Neuron (in vitro differentiated cells): ENCODE results near the gene NPAS3.

Source experiments
- H2AFZ ChIP-seq: one replicate; pipeline ENCODE4 v1.6.1; 2013; ENCODE audit warnings: low read depth, mild to moderate bottlenecking, inconsistent platforms, low read length, moderate library complexity
- H3K27me3 ChIP-seq: one replicate; pipeline ENCODE4 v1.6.1; 2013; ENCODE audit warnings: low read length; ENCODE audit not compliant: insufficient read depth
- H3K36me3 ChIP-seq: one replicate; pipeline ENCODE4 v1.6.1; 2013; ENCODE audit warnings: low read length; ENCODE audit not compliant: insufficient read depth
- H3K4me1 ChIP-seq: one replicate; pipeline ENCODE4 v1.6.1; 2013; ENCODE audit warnings: low read length; ENCODE audit not compliant: insufficient read depth
- H3K4me3 ChIP-seq: 2 replicates; pipeline ENCODE4 v1.5.1; 2013; ENCODE audit warnings: mild to moderate bottlenecking, low read length, moderate library complexity
- H3K9me3 ChIP-seq: one replicate; pipeline ENCODE4 v1.6.1; 2013; ENCODE audit warnings: low read length

The NPAS3 gene

DNA sequence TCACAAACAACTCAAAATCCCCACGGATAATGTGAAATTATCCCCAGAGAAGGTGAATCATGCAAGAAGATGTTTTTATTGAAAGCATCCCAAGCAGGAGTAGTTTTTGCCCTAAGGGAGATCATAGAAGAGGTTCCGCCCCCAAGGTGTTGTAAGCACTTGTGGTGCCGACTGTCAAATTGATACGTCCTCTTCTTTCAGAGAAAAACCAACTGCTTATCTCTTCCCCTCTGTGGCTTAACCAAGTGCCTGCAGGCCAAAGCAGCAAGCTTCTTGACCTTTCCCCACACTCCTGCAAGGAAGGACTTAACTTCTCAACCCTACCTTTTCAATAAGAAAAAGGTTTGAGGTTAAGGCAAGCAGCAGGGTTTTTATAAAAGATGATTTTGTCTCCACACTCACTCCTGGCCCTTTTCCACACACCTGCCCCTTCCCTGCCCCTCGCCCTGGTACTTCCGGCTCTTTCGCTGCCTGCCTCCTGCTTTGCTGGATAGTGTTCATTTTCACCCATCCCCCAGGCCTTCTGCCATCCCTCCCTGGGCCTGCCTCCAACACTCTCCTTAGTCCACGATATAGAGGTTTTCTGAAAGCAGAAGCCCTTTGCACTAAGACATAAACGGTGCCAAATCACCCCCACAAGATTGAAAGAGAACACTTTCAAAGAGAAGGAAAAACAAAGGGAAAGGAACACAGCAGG lies 897.7 kb downstream of the NPAS3 start:
- Histone ChIP-seq H3K27me3 (no peaks in the 10 kb centered on the region), H3K9me3 (no peaks in the 10 kb centered on the region), H2AFZ (no peak overlapping the region), H3K4me1 (peaks cover 13% of the 10 kb centered on the region), H3K4me3 (no peak overlapping the region), H3K36me3 (no peaks in the 10 kb centered on the region)

DNA sequence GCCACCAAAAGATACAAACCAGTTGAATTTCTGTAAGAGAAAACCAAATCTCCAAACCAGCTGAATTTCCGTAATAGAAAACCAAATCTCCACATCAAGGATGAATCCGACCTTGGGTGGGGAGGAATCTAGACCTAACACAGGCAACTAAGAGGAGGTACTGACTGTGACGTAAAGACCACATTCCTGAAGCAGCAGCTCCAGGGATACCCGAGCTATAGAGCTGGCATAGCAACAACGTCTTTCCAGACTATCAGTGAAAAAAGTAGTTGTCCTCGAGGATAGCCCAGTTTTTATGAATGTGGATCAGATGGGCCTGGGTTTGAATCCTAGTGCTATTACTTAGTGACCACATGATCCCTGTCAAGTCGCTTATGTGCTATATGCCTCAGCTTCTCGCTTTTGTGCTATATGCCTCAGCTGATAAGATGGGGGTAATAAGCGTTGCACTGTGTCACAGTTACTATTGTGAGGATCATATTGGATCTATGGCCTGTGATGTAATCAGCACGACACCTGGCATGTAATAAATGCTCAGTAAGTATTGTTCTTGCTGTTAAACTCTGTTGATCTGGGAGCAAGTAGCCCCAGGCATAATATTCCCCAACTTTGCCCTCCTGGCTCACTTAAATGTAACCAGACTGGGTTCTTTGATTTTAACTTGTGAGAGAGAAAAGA lies 898.4 kb downstream of the NPAS3 start:
- H3K4me1 ChIP-seq = peaks cover 13% of the 10 kb centered on the region
- H3K27me3 ChIP-seq = no peaks in the 10 kb centered on the region
- no peaks in the 10 kb centered on the region for H3K36me3 ChIP-seq
- no peaks in the 10 kb centered on the region for H3K9me3 ChIP-seq
- no peak overlapping the region for H2AFZ ChIP-seq
- H3K4me3 ChIP-seq = no peak overlapping the region

DNA sequence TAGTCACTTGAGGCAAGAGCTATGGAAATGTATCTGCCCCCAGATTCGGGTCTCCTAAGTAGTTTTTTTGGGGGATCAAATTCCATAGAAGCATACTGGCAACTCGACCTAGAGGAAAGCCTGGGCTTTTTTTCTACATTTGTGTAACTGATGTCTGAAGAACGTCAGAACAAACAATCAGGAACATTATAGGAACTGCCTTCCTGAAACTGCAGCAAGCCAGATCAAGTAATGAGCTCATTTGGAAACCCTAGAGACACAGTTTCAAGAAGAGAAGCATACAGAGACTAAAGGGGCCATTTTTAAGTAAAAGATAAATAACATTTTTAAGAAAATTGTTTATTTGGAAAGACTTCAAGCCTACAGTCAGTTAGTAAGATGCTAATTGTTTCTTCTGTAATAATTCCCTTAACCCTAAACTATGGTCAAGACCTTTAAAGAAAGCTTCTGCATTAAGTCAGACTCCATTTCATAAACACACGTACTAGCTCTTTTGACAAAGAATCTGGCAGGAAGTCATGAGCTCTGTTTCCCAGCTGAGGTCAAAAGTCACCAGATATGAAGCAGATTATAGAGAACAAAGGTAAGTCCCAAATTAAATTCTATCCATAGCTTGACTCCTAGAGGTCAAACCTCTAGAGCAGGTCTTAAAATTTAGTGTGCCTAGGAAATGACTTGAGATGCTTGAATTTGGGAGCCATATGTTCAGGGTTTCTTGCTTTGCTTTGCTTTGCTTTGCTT lies 899.4 kb downstream of the NPAS3 start:
- no peak overlapping the region for H2AFZ ChIP-seq
- peaks cover 13% of the 10 kb centered on the region for H3K4me1 ChIP-seq
- H3K36me3 ChIP-seq = no peaks in the 10 kb centered on the region
- no peak overlapping the region for H3K4me3 ChIP-seq
- no peaks in the 10 kb centered on the region for H3K9me3 ChIP-seq
- peaks cover under 1% of the 10 kb centered on the region for H3K27me3 ChIP-seq

DNA sequence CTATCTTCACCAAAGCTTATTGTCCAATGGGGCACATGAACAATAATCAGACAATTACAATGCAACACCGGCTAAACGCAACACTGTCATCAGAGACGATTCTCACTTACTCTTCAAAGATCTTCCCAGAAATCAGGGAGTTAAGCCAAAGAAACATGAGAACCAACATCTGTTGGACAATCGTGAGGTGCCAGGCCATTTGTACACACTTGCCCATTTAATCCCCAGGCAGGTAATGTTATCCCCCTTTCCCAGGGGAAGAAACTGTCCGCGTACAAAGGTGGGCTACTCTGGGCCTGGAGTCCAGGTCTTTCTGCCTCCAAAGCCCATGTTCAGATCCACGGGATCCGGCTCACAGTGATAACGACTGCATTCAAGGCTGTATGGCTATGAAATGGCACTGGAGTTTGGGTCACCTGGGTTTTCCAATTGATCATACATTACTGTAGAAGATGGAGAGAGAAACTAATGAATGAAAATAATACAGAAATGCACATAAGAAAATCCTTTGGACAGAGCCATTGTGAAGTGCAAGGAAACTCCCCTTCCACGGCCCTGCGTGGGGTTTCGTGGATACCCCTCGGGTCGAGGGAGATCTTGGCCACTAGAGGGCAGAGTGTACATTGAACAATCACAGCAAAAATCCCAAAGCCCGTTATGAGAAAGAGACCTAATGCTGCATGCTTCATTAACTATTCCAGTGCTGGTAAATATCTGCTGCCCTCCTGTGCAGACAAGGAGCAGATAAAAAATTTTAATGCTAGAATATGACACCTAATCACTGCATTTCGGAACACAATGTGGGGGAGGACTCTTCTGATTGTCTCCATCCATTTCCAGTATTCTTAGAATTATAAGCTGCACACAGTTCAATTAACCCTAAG lies 900.8 kb downstream of the NPAS3 start:
- no peaks in the 10 kb centered on the region for H3K36me3 ChIP-seq
- H3K4me3 ChIP-seq = no peak overlapping the region
- H3K27me3 ChIP-seq = peaks cover 7% of the 10 kb centered on the region
- no peak overlapping the region for H2AFZ ChIP-seq
- H3K9me3 ChIP-seq = no peaks in the 10 kb centered on the region
- H3K4me1 ChIP-seq = peaks cover 13% of the 10 kb centered on the region

DNA sequence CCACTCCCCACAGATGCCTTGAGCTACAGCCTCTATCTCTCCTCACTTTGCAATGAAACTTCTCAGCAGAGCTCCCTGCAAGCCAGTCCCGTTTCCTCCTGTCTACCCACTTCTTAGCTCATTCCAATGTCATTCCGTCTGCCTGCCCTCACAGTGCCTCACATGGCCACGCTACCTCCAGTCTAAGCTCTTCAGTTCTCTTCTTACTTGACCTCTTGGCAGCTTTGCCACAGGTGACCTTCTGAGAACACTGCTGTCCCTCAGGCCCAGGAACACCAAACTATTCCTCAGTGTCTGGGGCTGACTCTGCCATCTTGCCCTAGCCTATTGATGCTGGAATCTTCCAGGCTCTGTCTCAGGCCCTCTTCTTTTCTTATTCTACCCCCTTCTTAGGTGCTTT lies 902.1 kb downstream of the NPAS3 start:
- Histone ChIP-seq H3K4me1 (peaks cover 13% of the 10 kb centered on the region), H3K36me3 (no peaks in the 10 kb centered on the region), H3K27me3 (peaks cover 7% of the 10 kb centered on the region), H2AFZ (no peak overlapping the region), H3K4me3 (no peak overlapping the region), H3K9me3 (no peaks in the 10 kb centered on the region)

DNA sequence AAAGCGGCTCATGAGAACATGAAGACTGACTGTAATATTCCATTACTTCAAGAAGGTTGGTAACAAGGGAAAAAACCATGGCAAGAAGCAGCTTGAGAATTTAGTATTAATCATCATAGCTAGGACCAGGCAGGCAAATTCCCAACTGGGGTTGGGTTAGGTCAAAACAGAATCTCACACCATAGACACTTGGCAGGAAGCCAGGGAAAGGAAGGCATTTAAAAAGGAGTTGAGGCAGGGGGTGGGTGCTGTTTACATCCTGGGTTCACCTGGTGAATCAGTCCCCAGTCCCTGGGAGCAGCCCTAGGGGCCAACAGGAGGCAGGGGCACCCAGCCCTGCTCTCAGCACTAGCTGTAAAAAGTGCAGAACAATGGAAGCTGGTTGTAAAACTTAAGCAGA lies 903.6 kb downstream of the NPAS3 start:
- H3K27me3 ChIP-seq = peaks cover 7% of the 10 kb centered on the region
- no peak overlapping the region for H3K4me3 ChIP-seq
- no peak overlapping the region for H2AFZ ChIP-seq
- no peaks in the 10 kb centered on the region for H3K36me3 ChIP-seq
- H3K4me1 ChIP-seq = peaks cover under 1% of the 10 kb centered on the region
- H3K9me3 ChIP-seq = no peaks in the 10 kb centered on the region

DNA sequence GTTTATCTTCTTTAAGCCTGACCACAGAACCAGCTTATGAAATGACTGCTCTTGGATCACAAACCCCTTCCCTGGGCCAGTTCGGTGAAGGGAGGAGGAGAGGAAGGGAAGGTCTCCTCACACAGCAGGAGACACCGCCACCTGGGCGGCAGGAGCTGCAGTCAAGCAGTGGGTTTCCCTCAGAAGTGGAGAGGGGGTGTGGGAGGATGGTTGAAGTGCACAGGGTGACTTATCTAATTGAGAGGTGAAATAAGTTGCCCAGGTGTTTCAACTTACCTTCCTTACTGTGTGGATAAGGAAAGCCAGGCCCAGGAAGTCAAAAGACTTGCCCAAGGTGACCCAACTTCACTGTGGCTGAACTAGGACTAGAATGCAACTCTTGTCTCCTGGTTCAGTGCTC lies 905.4 kb downstream of the NPAS3 start:
- Histone ChIP-seq H3K9me3 (no peaks in the 10 kb centered on the region), H3K27me3 (peaks cover 7% of the 10 kb centered on the region), H3K4me1 (no peaks in the 10 kb centered on the region)

DNA sequence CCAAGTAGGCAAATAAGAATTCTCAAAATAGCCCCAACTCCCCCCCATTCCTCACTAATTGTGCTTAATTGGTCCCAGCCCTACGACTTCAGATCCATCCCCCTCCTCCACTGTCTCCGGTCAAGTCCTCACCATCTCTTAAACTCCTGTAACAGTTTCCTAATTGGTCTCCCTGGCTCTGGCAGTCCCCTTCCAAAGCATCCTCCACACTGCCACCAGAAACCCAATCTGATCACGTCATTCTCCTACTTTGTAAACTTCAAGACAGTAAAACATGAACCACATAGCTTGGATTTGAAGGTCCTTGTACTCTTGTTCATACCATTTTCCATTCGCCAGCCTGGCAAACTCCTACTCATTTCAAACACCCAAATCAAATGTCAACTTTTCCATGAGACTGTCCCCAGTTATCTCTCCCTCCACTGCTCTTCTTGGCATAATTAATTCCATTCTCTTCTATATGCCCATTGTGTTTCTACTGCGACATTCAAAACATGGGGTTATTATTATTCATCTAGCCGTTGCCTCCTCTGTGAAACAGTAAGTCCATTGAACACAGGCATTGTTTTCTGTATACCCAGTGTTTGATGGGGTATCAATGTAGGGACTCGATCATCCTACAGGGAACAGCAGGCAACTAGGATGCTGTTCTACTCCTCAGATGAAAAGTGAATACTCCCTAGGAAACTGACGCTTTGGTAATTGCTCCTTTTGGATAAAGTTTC lies 907.6 kb downstream of the NPAS3 start:
- Histone ChIP-seq H2AFZ (no peak overlapping the region), H3K4me3 (no peak overlapping the region), H3K36me3 (no peaks in the 10 kb centered on the region), H3K27me3 (peaks cover 7% of the 10 kb centered on the region), H3K9me3 (no peaks in the 10 kb centered on the region), H3K4me1 (peaks cover 1% of the 10 kb centered on the region)

More for the DNA sequence above, 905.4 kb downstream of the NPAS3 start:
- H3K4me3 ChIP-seq = no peak overlapping the region
- no peaks in the 10 kb centered on the region for H3K36me3 ChIP-seq
- H2AFZ ChIP-seq = no peak overlapping the region

DNA sequence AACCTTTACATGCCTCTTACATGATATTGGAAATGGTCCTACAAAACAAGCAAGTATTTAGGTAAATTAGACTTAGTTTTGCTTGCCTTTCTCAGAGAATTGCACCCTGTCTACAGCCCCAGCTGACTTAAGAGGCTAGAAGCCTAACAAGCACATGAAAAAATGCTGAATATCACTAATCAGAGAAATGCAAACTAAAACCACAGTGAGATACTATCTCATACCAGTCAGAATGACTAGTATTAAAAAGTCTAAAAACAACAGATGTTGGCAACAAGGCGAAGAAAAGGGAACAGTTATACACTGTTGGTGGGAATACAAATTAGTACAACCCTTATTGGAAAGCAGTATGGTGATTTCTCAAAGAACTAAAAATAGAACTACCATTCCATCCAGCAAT lies 908.4 kb downstream of the NPAS3 start:
- no peaks in the 10 kb centered on the region for H3K36me3 ChIP-seq
- peaks cover 7% of the 10 kb centered on the region for H3K27me3 ChIP-seq
- H3K9me3 ChIP-seq = no peaks in the 10 kb centered on the region
- H3K4me1 ChIP-seq = peaks cover 6% of the 10 kb centered on the region
- H3K4me3 ChIP-seq = no peak overlapping the region
- H2AFZ ChIP-seq = no peak overlapping the region

DNA sequence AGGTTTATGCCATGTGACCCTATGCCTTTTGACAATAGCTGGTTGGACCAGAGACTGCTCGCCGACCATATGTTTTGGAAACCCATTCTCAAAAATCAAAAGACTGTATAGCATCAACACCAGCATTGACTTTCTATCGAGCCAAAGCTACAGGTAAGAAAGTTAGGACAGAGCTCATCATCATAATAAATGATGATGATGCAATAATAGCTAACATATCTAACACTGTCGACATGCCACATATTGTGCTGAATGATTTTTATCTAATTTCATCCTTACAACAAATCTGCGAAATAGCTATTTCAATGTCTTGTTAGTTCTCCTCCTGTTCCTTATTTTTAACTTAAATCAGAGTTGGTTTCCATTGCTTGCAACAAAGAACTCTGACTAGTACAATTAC lies 909.3 kb downstream of the NPAS3 start:
- Histone ChIP-seq H3K4me3 (no peak overlapping the region), H3K36me3 (no peaks in the 10 kb centered on the region), H3K4me1 (peaks cover 6% of the 10 kb centered on the region), H3K9me3 (no peaks in the 10 kb centered on the region), H2AFZ (no peak overlapping the region), H3K27me3 (peaks cover 7% of the 10 kb centered on the region)

DNA sequence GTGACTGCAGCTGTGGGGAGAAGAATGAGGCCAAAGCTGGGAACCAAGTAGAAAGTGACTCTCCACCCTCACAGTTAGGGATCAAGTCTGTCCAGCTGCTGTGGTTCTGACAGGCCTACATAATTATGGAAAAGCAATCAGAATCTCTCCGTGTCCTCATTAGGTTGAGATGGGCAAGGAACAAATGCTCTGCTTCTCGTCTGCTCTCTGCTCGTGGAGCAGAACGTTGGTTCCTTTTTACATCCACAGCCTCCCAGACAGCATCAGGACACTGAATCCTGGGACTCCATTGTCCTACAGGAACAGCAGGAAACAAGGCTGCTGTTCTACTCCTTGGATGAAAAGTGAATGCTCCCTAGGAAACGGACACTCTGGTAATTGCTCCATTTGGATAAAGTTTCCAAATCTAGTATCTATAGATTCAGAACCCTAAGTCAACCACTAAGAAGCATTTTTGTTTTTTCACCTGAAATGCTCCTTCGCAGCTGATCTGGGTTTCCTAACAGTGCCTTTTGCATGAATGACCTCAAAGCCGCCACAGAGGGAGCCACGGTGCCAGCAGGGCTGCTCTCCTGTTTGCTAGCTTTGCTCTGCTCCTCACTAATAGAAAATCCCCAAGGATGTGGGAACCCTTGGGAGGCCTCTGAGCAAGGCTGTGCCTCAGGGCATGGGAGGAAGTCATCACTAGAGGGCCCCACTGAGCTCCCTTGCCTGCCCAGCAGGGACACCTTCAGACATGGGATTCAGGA lies 910.2 kb downstream of the NPAS3 start:
- no peaks in the 10 kb centered on the region for H3K36me3 ChIP-seq
- peaks cover 2% of the 10 kb centered on the region for H3K27me3 ChIP-seq
- peaks cover 6% of the 10 kb centered on the region for H3K4me1 ChIP-seq
- H3K9me3 ChIP-seq = no peaks in the 10 kb centered on the region
- H2AFZ ChIP-seq = peak overlapping the region; percentile 12
- no peak overlapping the region for H3K4me3 ChIP-seq

DNA sequence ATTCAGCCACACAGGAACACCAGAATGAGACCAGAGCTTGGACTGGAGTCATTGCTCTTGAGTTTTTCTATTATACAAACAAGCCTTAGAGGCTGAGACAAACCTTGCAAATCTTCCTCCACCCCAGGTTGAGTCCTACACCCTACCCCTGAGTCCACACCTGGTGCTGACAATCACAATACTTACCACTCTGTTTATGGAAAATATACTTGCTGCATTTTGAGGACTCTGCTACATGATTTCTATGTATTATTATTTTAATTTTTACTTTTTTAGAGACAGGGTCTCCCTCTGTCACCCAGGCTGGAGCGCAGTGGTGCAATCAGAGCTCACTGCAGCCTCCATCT lies 910.7 kb downstream of the NPAS3 start:
- Histone ChIP-seq H2AFZ (no peak overlapping the region), H3K27me3 (no peaks in the 10 kb centered on the region), H3K4me3 (no peak overlapping the region), H3K9me3 (no peaks in the 10 kb centered on the region), H3K36me3 (no peaks in the 10 kb centered on the region), H3K4me1 (peaks cover 6% of the 10 kb centered on the region)
